Esophagus (tissue), 2 donors: Measurements from ENCODE around the gene CASS4. TPM values are rescaled to one million over a fixed set of nuclear protein-coding genes. Genes with fewer than 3 reads are reported as not detected.
"Not testable (repeated sequence)": the region's sequence is repeated elsewhere in the genome, so short reads cannot be mapped to it uniquely, and the experiment has no call there.

ENCODE experiments used
- H3K27ac ChIP-seq, 2 donors: one replicate each; pipeline ENCODE4 v1.5.1; 2013; ENCODE audit warnings: low read depth in 2 of 2, mild to moderate bottlenecking in 2 of 2, inconsistent platforms in 1 of 2, low read length in 1 of 2, moderate library complexity in 1 of 2
- H3K27me3 ChIP-seq, 2 donors: one replicate each; pipeline ENCODE4 v1.6.1; 2013; ENCODE audit warnings: low read length in 2 of 2, control low read depth in 1 of 2, mild to moderate bottlenecking in 1 of 2; ENCODE audit not compliant: insufficient read depth in 2 of 2, control insufficient read depth in 1 of 2
- H3K36me3 ChIP-seq, 2 donors: one replicate each; pipeline ENCODE4 v1.6.1; 2013; ENCODE audit warnings: low read length in 1 of 2; ENCODE audit not compliant: control insufficient read depth in 2 of 2, insufficient read depth in 2 of 2
- H3K4me1 ChIP-seq, 2 donors: one replicate each; pipeline ENCODE4 v1.6.1; 2013; ENCODE audit warnings: low read length in 1 of 2; ENCODE audit not compliant: control insufficient read depth in 2 of 2, insufficient read depth in 2 of 2
- H3K4me3 ChIP-seq, 2 donors: one replicate each; pipeline ENCODE4 v1.5.1; 2013; ENCODE audit warnings: low read length in 2 of 2, mild to moderate bottlenecking in 2 of 2, low read depth in 1 of 2, moderate library complexity in 1 of 2
- H3K9me3 ChIP-seq, 2 donors: one replicate each; pipeline ENCODE4 v1.6.1; 2013; ENCODE audit warnings: mild to moderate bottlenecking in 2 of 2, low read depth in 1 of 2, low read length in 1 of 2, moderate library complexity in 1 of 2; ENCODE audit not compliant: control insufficient read depth in 2 of 2, insufficient read depth in 1 of 2
- WGBS, 2 donors: extraction: QIAGEN DNeasy Blood & Tissue Kit; methylation state at CpG; one replicate each; pipeline ENCODE4 v1.1.7; 2013; 5-methylcytosine and 5-hydroxymethylcytosine counted together
- polyA plus RNA-seq, 2 donors: library from polyadenylated mRNA; stranded (reverse); fragments of 200-250 nt; gene quantifications; one replicate each; pipeline ENCODE4 v1.2.3, GENCODE V29; 2013
- donor health status: healthy with polysubstance abuse.
- donor health status: Bipolar disorder and iron deficiency.

CASS4 gene
- polyA plus RNA-seq, 2 donors = 0.18 to 0.22 TPM

GRCh38 chr20:56378386-56378785 is 33.7 kb upstream of the CASS4 start:
- no peak overlapping the region for H3K4me3 ChIP-seq
- H3K27ac ChIP-seq = no peak overlapping the region
- H3K36me3 ChIP-seq = no peaks in the 10 kb centered on the region
- no peaks in the 10 kb centered on the region for H3K27me3 ChIP-seq
- H3K9me3 ChIP-seq = no peaks in the 10 kb centered on the region
- 92 to 97% methylated on average over 3 of the region's 3 CpGs for WGBS, 2 donors
- no peaks in the 10 kb centered on the region for H3K4me1 ChIP-seq

DNA sequence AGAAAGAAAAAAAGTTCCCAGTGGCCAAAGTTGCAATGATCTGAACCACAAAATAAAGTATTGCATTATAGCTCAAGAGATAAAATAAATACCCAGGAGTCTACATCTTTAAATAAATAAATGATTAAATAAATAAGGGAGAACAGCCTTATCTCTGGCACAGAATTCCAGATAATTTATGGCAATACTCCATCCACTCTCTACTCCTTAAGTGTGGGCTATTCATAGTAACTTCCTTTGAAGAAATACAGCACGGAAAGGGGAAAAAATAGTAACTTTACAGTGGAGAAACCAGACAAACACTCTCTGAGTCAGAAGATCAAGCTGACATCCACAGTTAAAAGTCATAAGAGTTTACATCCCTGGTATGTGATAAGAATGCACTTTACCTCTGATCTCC is 31.7 kb upstream of the CASS4 start:
- H3K27me3 ChIP-seq = no peaks in the 10 kb centered on the region
- H3K4me3 ChIP-seq = no peak overlapping the region
- no peaks in the 10 kb centered on the region for H3K4me1 ChIP-seq
- H3K27ac ChIP-seq = no peak overlapping the region
- 53 to 68% methylated on average over 1 of the region's 1 CpG for whole genome bisulfite sequencing, 2 donors
- no peaks in the 10 kb centered on the region for H3K9me3 ChIP-seq
- H3K36me3 ChIP-seq = no peaks in the 10 kb centered on the region

GRCh38 chr20:56381501-56381900 is 30.6 kb upstream of the CASS4 start:
- H3K27ac ChIP-seq = no peak overlapping the region
- H3K36me3 ChIP-seq = peaks cover 0 to 2% of the 10 kb centered on the region in 2 donors
- no peaks in the 10 kb centered on the region for H3K4me1 ChIP-seq
- H3K9me3 ChIP-seq = no peaks in the 10 kb centered on the region
- WGBS, 2 donors = 84% methylated on average over 1 of the region's 1 CpG
- H3K27me3 ChIP-seq = no peaks in the 10 kb centered on the region
- H3K4me3 ChIP-seq = no peak overlapping the region

DNA sequence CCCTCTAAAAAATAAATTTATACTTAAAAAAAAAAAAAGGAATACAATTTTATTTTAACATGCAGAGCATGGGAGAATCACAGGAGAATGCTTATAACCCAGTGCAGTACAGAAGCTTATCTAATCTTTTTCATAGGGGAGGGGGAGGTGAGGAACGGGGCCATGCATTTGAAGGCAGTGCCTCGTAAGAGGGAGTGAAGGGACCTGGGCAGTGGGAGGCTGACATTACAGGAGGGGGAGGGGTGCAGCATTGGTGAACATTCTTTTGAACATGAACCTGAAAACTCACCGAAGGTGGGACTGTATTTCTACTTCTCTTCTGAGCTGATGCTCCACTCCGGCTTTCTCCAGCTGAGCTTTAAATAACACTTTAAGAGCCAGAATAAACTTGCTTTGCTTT is 29.4 kb upstream of the CASS4 start:
- 79 to 80% methylated on average over 4 of the region's 4 CpGs for WGBS, 2 donors
- H3K27me3 ChIP-seq = no peaks in the 10 kb centered on the region
- no peaks in the 10 kb centered on the region for H3K9me3 ChIP-seq
- no peak overlapping the region for H3K4me3 ChIP-seq
- H3K4me1 ChIP-seq = no peaks in the 10 kb centered on the region
- peaks cover 0 to 2% of the 10 kb centered on the region in 2 donors for H3K36me3 ChIP-seq
- H3K27ac ChIP-seq = no peak overlapping the region

DNA sequence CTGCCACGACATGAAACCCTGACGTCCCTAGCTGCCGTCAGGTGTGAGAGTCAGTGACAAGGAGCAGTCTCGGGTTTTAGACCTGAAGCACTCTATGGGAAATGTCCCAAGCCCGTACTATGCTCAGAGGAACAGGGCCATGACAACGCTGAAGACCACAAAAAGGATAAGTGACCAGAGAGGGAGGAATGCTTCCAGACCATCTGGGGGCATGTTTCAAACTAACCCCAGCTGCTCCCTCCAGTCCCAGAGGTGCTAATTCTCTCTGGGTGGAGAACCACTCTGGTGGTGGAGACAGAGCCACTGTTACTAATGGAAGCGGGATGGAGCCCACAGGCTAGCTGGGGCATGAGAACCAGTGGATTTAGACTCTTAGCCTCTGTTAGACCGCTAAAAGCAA is 28.7 kb upstream of the CASS4 start:
- H3K4me1 ChIP-seq = no peaks in the 10 kb centered on the region
- H3K27me3 ChIP-seq = no peaks in the 10 kb centered on the region
- H3K27ac ChIP-seq = no peak overlapping the region
- H3K4me3 ChIP-seq = no peak overlapping the region
- H3K36me3 ChIP-seq = peaks cover 0 to 2% of the 10 kb centered on the region in 2 donors
- WGBS, 2 donors = 90 to 94% methylated on average over 8 of the region's 8 CpGs
- no peaks in the 10 kb centered on the region for H3K9me3 ChIP-seq

GRCh38 chr20:56385130-56385529 is 26.9 kb upstream of the CASS4 start:
- Histone ChIP-seq H3K4me3 (no peak overlapping the region), H3K9me3 (no peaks in the 10 kb centered on the region), H3K27me3 (no peaks in the 10 kb centered on the region), H3K36me3 (peaks cover 0 to 2% of the 10 kb centered on the region in 2 donors), H3K27ac (no peak overlapping the region), H3K4me1 (no peaks in the 10 kb centered on the region)
- WGBS, 2 donors = 95 to 96% methylated on average over 4 of the region's 4 CpGs

GRCh38 chr20:56386219-56386618 is 25.8 kb upstream of the CASS4 start:
- H3K4me3 ChIP-seq = no peak overlapping the region
- H3K36me3 ChIP-seq = peaks cover 0 to 2% of the 10 kb centered on the region in 2 donors
- no peaks in the 10 kb centered on the region for H3K9me3 ChIP-seq
- WGBS, 2 donors = 94 to 96% methylated on average over 6 of the region's 6 CpGs
- no peak overlapping the region for H3K27ac ChIP-seq
- no peaks in the 10 kb centered on the region for H3K27me3 ChIP-seq
- no peaks in the 10 kb centered on the region for H3K4me1 ChIP-seq

- Histone ChIP-seq H3K36me3 (peaks cover 0 to 2% of the 10 kb centered on the region in 2 donors), H3K27me3 (no peaks in the 10 kb centered on the region), H3K4me1 (peaks cover 0 to 2% of the 10 kb centered on the region in 2 donors), H3K4me3 (no peak overlapping the region), H3K9me3 (no peaks in the 10 kb centered on the region), H3K27ac (no peak overlapping the region)
- 91 to 92% methylated on average over 4 of the region's 4 CpGs for WGBS, 2 donors
Measured at GRCh38 chr20:56388882-56389281, 23.2 kb upstream of the CASS4 start.

GRCh38 chr20:56389807-56390206 is 22.3 kb upstream of the CASS4 start:
- peaks cover 0 to 2% of the 10 kb centered on the region in 2 donors for H3K36me3 ChIP-seq
- 94 to 95% methylated on average over 4 of the region's 4 CpGs for WGBS, 2 donors
- no peak overlapping the region for H3K4me3 ChIP-seq
- no peaks in the 10 kb centered on the region for H3K27me3 ChIP-seq
- H3K4me1 ChIP-seq = peaks cover 0 to 2% of the 10 kb centered on the region in 2 donors
- H3K27ac ChIP-seq = no peak overlapping the region
- no peaks in the 10 kb centered on the region for H3K9me3 ChIP-seq

GRCh38 chr20:56390396-56390795 is 21.7 kb upstream of the CASS4 start:
- not testable (repeated sequence) for H3K36me3 ChIP-seq, H3K27ac ChIP-seq
- 94 to 95% methylated on average over 9 of the region's 9 CpGs for WGBS, 2 donors

More at GRCh38 chr20:56390396-56390795, 21.7 kb upstream of the CASS4 start:
- not testable (repeated sequence) for H3K9me3 ChIP-seq, H3K4me1 ChIP-seq, H3K27me3 ChIP-seq, H3K4me3 ChIP-seq
